CD8-positive, alpha-beta memory T cell (primary cell): Measurements from ENCODE around the gene HPS1. TPM values are rescaled to one million over a fixed set of nuclear protein-coding genes. Genes with fewer than 3 reads are reported as not detected.
A peak's percentile ranks its signal among the peaks of the same experiment; 100 is the strongest.

Experiments
- CTCF ChIA-PET: fragments of 350-600 bp; sonication (Branson Sonifier 250); formaldehyde crosslinking; loops from one replicate; lab custom pipeline; 2021; ENCODE audit warnings: antibody characterized with exemption; lab: Charles Lee
- POLR2A ChIA-PET: fragments of 350-600 bp; sonication (Branson Sonifier 250); formaldehyde crosslinking; loops from one replicate; lab custom pipeline; 2021; ENCODE audit warnings: antibody characterized with exemption; lab: Charles Lee
- DNase-seq, 5 donors: peaks; one replicate each; pipeline versions ENCODE4 v3.0.0 to v3.0.0-alpha.2; 2020 to 2022; ENCODE audit warnings: mixed read lengths in 1 of 5
- H3K27ac ChIP-seq: one replicate; pipeline ENCODE4 v1.7.0; 2013; ENCODE audit warnings: low read depth, mild to moderate bottlenecking, low read length, moderate library complexity
- H3K27me3 ChIP-seq: 2 replicates; pipeline ENCODE4 v1.7.0; 2013; ENCODE audit warnings: low read length, mild to moderate bottlenecking; ENCODE audit not compliant: insufficient read depth, poor library complexity, severe bottlenecking
- H3K36me3 ChIP-seq: 2 replicates; pipeline ENCODE4 v1.7.0; 2013; ENCODE audit warnings: mild to moderate bottlenecking, low read length, moderate library complexity; ENCODE audit not compliant: insufficient read depth
- H3K4me1 ChIP-seq: 2 replicates; pipeline ENCODE4 v1.7.0; 2013; ENCODE audit warnings: mild to moderate bottlenecking, low read length, moderate library complexity; ENCODE audit not compliant: insufficient read depth
- H3K4me3 ChIP-seq: 2 replicates; pipeline ENCODE4 v1.7.0; 2013; ENCODE audit warnings: mild to moderate bottlenecking, low read length
- H3K9me3 ChIP-seq: 2 replicates; pipeline ENCODE4 v1.7.0; 2013; ENCODE audit warnings: mild to moderate bottlenecking, low read length
- H3K27ac Mint-ChIP-seq, 8 donors: one replicate each; pipeline ENCODE4 v1.8.0; 2020 to 2021; ENCODE audit warnings: mixed read lengths in 8 of 8, mild to moderate bottlenecking in 6 of 8, inconsistent platforms in 3 of 8, moderate library complexity in 3 of 8
- H3K27me3 Mint-ChIP-seq, 2 donors: one replicate each; pipeline ENCODE4 v1.8.0; 2020 to 2021; ENCODE audit warnings: mixed read lengths in 2 of 2, mild to moderate bottlenecking in 1 of 2, moderate library complexity in 1 of 2
- H3K36me3 Mint-ChIP-seq, 3 donors: one replicate each; pipeline ENCODE4 v1.8.0; 2020 to 2021; ENCODE audit warnings: mixed read lengths in 3 of 3, inconsistent platforms in 1 of 3, mild to moderate bottlenecking in 1 of 3
- H3K4me1 Mint-ChIP-seq, 3 donors: one replicate each; pipeline ENCODE4 v1.8.0; 2020 to 2021; ENCODE audit warnings: mixed read lengths in 3 of 3, inconsistent platforms in 1 of 3, mild to moderate bottlenecking in 1 of 3
- H3K4me3 Mint-ChIP-seq, 7 donors: one replicate each; pipeline ENCODE4 v1.8.0; 2020 to 2021; ENCODE audit warnings: mixed read lengths in 7 of 7, mild to moderate bottlenecking in 6 of 7, moderate library complexity in 4 of 7, inconsistent platforms in 2 of 7
- H3K9me3 Mint-ChIP-seq, 5 donors: one replicate each; pipeline ENCODE4 v1.8.0; 2020 to 2022; ENCODE audit warnings: mixed read lengths in 5 of 5, mild to moderate bottlenecking in 3 of 5, moderate library complexity in 2 of 5, inconsistent platforms in 1 of 5
- polyA plus RNA-seq: library from polyadenylated mRNA; unstranded; fragments of 300-500 nt; fragmentation: Illumina TruSeq; gene quantifications from one replicate; pipeline ENCODE4 v1.2.3, GENCODE V29; 2021
- total RNA-seq, 2 experiments: library from RNA; stranded (reverse); gene quantifications; one replicate each; pipeline ENCODE4 v1.2.3, GENCODE V29; 2021

The HPS1 gene
- total and polyA plus RNA-seq, 3 experiments from 2014 or later: 50.5 to 89.8 (median 58.3) TPM

GRCh38 chr10:98414578-98414931 lies 32.2 kb downstream of the HPS1 start:
- Histone ChIP-seq H3K4me3 (peak overlapping the region; percentile 68), H3K36me3 (peaks cover 1% of the 10 kb centered on the region), H3K27ac (peak overlapping the region; percentile 52), H3K4me1 (peaks cover 16% of the 10 kb centered on the region), H3K27me3 (no peaks in the 10 kb centered on the region), H3K9me3 (no peaks in the 10 kb centered on the region)
- Mint-ChIP-seq H3K27me3 (no peaks in the 10 kb centered on the region), H3K9me3 (no peaks in the 10 kb centered on the region), H3K27ac (peak overlapping the region; percentile 67 to 98 (median 94)), H3K4me3 (peak overlapping the region; percentile 86 to 98 (median 95)), H3K4me1 (peaks cover 17 to 36% (median 30%) of the 10 kb centered on the region in 3 donors), H3K36me3 (peaks cover 0 to 36% (median 6%) of the 10 kb centered on the region in 3 donors)
- ChIA-PET CTCF (interaction anchor here (1.5 kb wide), 1 partner anchor 11 kb away, joined by 7 read pairs; no protein-coding TSS in a partner anchor), POLR2A (no interaction called here)
- no peak for DNase-seq

DNA sequence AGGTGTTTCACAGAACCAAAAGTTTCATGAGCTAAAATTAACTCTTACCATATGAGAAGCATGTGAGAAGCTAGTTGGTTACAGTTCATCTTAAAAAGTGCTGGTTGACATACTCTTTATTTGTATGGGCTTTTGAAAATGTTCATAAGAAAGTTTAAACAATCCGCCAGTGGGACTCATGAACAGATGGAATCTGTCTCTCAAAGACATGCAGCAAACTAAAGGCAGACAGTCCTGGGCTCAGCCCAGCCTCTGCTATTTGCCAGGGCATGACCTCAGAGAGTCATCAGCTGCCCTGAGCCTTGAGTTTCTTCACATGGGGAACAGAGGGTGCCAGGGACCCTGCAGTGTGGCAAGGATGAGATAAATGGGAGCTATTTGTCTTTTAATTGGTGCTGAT lies 35.0 kb downstream of the HPS1 start:
- Mint-ChIP-seq H3K27ac (peak overlapping the region in 3 of 8 donors; percentile 47 to 68 (median 56)), H3K4me3 (no peak overlapping the region), H3K9me3 (no peaks in the 10 kb centered on the region), H3K27me3 (no peaks in the 10 kb centered on the region), H3K36me3 (peaks cover 0 to 10% (median under 1%) of the 10 kb centered on the region in 3 donors), H3K4me1 (peaks cover 22 to 42% (median 32%) of the 10 kb centered on the region in 3 donors)
- ChIA-PET POLR2A (no interaction called here), CTCF (no interaction called here)
- H3K27me3 ChIP-seq: no peaks in the 10 kb centered on the region
- no peaks in the 10 kb centered on the region for H3K36me3 ChIP-seq
- H3K4me3 ChIP-seq: no peak overlapping the region
- no peak overlapping the region for H3K27ac ChIP-seq
- H3K4me1 ChIP-seq: peaks cover 16% of the 10 kb centered on the region
- no peaks in the 10 kb centered on the region for H3K9me3 ChIP-seq
- DNase-seq: no peak

- H3K9me3 Mint-ChIP-seq: no peaks in the 10 kb centered on the region
- no peaks in the 10 kb centered on the region for H3K27me3 Mint-ChIP-seq
- peaks cover 16% of the 10 kb centered on the region for H3K4me1 ChIP-seq
- no peak overlapping the region for H3K4me3 Mint-ChIP-seq
- no peaks in the 10 kb centered on the region for H3K9me3 ChIP-seq
- peak overlapping the region in 1 of 8 donors; percentile 9 for H3K27ac Mint-ChIP-seq
- no peaks in the 10 kb centered on the region for H3K36me3 ChIP-seq
- no peaks in the 10 kb centered on the region for H3K27me3 ChIP-seq
- H3K27ac ChIP-seq: no peak overlapping the region
- no peak overlapping the region for H3K4me3 ChIP-seq
- H3K4me1 Mint-ChIP-seq: peaks cover 22 to 42% (median 32%) of the 10 kb centered on the region in 3 donors
- CTCF ChIA-PET: no interaction called here
- no peak for DNase-seq
- POLR2A ChIA-PET: no interaction called here
- H3K36me3 Mint-ChIP-seq: peaks cover 0 to 4% (median 0%) of the 10 kb centered on the region in 3 donors
Observed at GRCh38 chr10:98411166-98411565, 35.6 kb downstream of the HPS1 start.

DNA sequence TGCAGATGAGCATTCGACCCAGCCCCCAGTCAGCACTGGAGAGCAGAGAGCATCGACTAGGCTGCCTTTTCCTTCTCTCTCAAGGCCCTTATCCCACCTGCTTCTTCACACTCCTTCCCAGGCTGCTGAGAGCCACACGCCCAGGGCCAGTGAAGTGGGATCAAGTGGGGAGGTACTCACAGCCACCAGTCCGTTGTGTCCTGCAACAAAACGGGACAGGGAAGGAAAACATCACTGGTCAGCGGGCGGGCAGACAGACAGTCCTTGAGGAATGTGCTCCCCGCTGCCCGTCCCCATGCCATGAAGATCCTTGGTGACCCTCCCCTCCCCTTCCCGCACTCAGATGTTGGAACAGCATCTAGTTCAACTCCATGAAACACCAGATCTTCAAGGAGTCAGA lies 36.0 kb downstream of the HPS1 start:
- Mint-ChIP-seq H3K36me3 (peaks cover 0 to 1% (median 0%) of the 10 kb centered on the region in 3 donors), H3K4me3 (no peak overlapping the region), H3K4me1 (peaks cover 22 to 41% (median 32%) of the 10 kb centered on the region in 3 donors), H3K27ac (peak overlapping the region in 1 of 8 donors; percentile 65), H3K9me3 (no peaks in the 10 kb centered on the region), H3K27me3 (no peaks in the 10 kb centered on the region)
- CTCF ChIA-PET: no interaction called here
- POLR2A ChIA-PET: no interaction called here
- Histone ChIP-seq H3K27ac (no peak overlapping the region), H3K36me3 (no peaks in the 10 kb centered on the region), H3K4me3 (no peak overlapping the region), H3K4me1 (peaks cover 16% of the 10 kb centered on the region), H3K27me3 (no peaks in the 10 kb centered on the region), H3K9me3 (no peaks in the 10 kb centered on the region)
- no peak for DNase-seq

- no peak overlapping the region for H3K4me3 ChIP-seq
- no peak for DNase-seq
- H3K27me3 ChIP-seq: no peaks in the 10 kb centered on the region
- H3K9me3 ChIP-seq: no peaks in the 10 kb centered on the region
- ChIA-PET POLR2A (no interaction called here), CTCF (interaction anchor here (1.8 kb wide), 1 partner anchor 15 kb away, joined by 7 read pairs; no protein-coding TSS in a partner anchor)
- Mint-ChIP-seq H3K4me3 (no peak overlapping the region), H3K9me3 (no peaks in the 10 kb centered on the region), H3K27ac (peak overlapping the region in 2 of 8 donors; percentile 41 to 65), H3K4me1 (peaks cover 22 to 38% (median 29%) of the 10 kb centered on the region in 3 donors), H3K36me3 (peaks cover 0 to 1% (median 0%) of the 10 kb centered on the region in 3 donors), H3K27me3 (no peaks in the 10 kb centered on the region)
- H3K27ac ChIP-seq: no peak overlapping the region
- H3K4me1 ChIP-seq: peaks cover 13% of the 10 kb centered on the region
- H3K36me3 ChIP-seq: no peaks in the 10 kb centered on the region
Observed at GRCh38 chr10:98410135-98410743, 36.5 kb downstream of the HPS1 start.

DNA sequence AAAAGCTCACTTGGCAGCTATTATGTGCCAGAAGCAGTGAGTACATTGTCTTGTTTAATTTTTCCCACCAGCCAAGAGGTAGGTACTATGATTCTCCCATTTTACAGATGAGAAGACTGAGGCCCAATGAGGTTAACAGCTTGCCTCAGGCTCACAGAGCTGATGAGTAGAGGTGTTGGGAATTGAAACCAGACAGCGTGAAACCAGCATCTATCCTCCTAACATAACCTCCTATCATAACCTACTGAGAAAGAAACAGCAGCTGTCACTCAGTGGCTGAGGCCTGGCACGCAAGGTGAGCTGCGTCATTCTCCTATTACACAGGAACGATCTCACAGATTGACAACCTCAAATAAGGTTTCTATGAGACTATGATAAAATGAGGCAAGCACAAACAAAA lies 37.9 kb downstream of the HPS1 start:
- Mint-ChIP-seq H3K27ac (peak overlapping the region in 5 of 8 donors; percentile 44 to 79 (median 61)), H3K36me3 (peaks cover 0 to 4% (median 0%) of the 10 kb centered on the region in 3 donors), H3K27me3 (peaks cover 0 to 2% of the 10 kb centered on the region in 2 donors), H3K9me3 (no peaks in the 10 kb centered on the region), H3K4me3 (no peak overlapping the region), H3K4me1 (peaks cover 8 to 32% (median 19%) of the 10 kb centered on the region in 3 donors)
- ChIA-PET CTCF (interaction anchor here (1.8 kb wide), 1 partner anchor 17 kb away, joined by 7 read pairs; no protein-coding TSS in a partner anchor), POLR2A (interaction anchor here (0.5 kb wide), 1 partner anchor 24 kb away, joined by 3 read pairs; no protein-coding TSS in a partner anchor)
- Histone ChIP-seq H3K27ac (no peak overlapping the region), H3K4me1 (no peaks in the 10 kb centered on the region), H3K4me3 (no peak overlapping the region), H3K36me3 (no peaks in the 10 kb centered on the region), H3K9me3 (no peaks in the 10 kb centered on the region), H3K27me3 (no peaks in the 10 kb centered on the region)
- DNase-seq: no peak

GRCh38 chr10:98407744-98408241 lies 38.9 kb downstream of the HPS1 start:
- peaks cover 0 to 2% of the 10 kb centered on the region in 2 donors for H3K27me3 Mint-ChIP-seq
- H3K36me3 Mint-ChIP-seq: peaks cover 6 to 12% (median 6%) of the 10 kb centered on the region in 3 donors
- H3K4me3 ChIP-seq: no peak overlapping the region
- DNase-seq: no peak
- H3K9me3 ChIP-seq: no peaks in the 10 kb centered on the region
- no peak overlapping the region for H3K27ac ChIP-seq
- ChIA-PET POLR2A (no interaction called here), CTCF (no interaction called here)
- no peaks in the 10 kb centered on the region for H3K9me3 Mint-ChIP-seq
- no peak overlapping the region for H3K4me3 Mint-ChIP-seq
- no peaks in the 10 kb centered on the region for H3K4me1 ChIP-seq
- no peak overlapping the region for H3K27ac Mint-ChIP-seq
- H3K4me1 Mint-ChIP-seq: peaks cover 6 to 26% (median 14%) of the 10 kb centered on the region in 3 donors
- no peaks in the 10 kb centered on the region for H3K36me3 ChIP-seq
- no peaks in the 10 kb centered on the region for H3K27me3 ChIP-seq

DNA sequence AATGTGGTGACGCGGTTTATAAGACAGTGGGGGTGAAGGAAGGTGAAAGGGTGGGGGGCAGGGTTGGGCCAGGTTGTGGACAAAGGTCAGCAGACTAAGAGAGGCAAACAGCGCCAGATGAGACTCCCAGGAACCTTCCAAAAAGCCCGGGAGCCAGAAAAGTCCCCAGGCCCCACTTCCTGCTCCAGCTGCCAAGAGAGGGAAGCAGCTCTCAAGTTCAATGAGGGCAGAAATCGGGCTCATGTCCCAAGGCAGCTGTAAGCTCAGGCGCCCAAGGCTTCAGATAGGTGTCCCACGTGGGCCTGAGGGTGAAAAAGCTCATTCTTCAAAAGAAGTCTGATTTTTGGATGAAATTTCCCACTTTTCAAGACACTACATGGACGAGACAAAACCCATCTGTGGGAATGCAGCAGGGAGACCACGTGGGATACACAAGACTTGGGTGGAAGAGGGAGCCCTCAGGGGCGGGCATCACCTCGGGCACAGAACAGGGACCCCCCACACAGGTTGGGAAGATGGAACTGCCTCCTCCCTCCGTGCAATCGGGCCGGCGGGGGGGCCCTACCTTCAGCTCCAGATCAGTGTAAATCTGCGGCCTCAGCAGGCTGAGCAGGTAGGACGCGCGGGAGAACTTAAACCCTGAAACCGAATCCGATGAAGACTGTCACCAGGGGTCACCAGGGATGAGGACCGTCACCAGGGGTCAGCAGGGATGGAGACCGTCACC lies 39.6 kb downstream of the HPS1 start:
- H3K4me3 ChIP-seq: no peak overlapping the region
- H3K4me1 ChIP-seq: no peaks in the 10 kb centered on the region
- ChIA-PET CTCF (interaction anchor here (1.0 kb wide), 1 partner anchor 19 kb away, joined by 3 read pairs; no protein-coding TSS in a partner anchor), POLR2A (no interaction called here)
- Mint-ChIP-seq H3K4me3 (no peak overlapping the region), H3K36me3 (peaks cover 6 to 16% (median 8%) of the 10 kb centered on the region in 3 donors), H3K27ac (no peak overlapping the region), H3K9me3 (no peaks in the 10 kb centered on the region), H3K4me1 (peaks cover 6 to 22% (median 11%) of the 10 kb centered on the region in 3 donors), H3K27me3 (peaks cover 0 to 2% of the 10 kb centered on the region in 2 donors)
- no peak overlapping the region for H3K27ac ChIP-seq
- DNase-seq: no peak
- H3K27me3 ChIP-seq: no peaks in the 10 kb centered on the region
- H3K36me3 ChIP-seq: no peaks in the 10 kb centered on the region
- no peaks in the 10 kb centered on the region for H3K9me3 ChIP-seq
